Stromal cell of bone marrow (primary cell): Measurements from ENCODE around the gene MAPK1.
"Not testable (repeated sequence)": the region's sequence is repeated elsewhere in the genome, so short reads cannot be mapped to it uniquely, and the experiment has no call there.

Experiments
- DNase-seq: peaks from one replicate; pipeline ENCODE4 v3.0.0-alpha.2; 2012; ENCODE audit warnings: low read depth

Gene MAPK1

GRCh38 chr22:21867528-21868266 is at the start of gene MAPK1:
Gene MAPK1 (minus strand): TSS chr22:21867645. CDS start chr22:21867440, 205 bp downstream.
- peak; percentile 76 for DNase-seq

- no peak for DNase-seq
Measured at GRCh38 chr22:21916309-21916918, 49.0 kb upstream of the MAPK1 start.

DNA sequence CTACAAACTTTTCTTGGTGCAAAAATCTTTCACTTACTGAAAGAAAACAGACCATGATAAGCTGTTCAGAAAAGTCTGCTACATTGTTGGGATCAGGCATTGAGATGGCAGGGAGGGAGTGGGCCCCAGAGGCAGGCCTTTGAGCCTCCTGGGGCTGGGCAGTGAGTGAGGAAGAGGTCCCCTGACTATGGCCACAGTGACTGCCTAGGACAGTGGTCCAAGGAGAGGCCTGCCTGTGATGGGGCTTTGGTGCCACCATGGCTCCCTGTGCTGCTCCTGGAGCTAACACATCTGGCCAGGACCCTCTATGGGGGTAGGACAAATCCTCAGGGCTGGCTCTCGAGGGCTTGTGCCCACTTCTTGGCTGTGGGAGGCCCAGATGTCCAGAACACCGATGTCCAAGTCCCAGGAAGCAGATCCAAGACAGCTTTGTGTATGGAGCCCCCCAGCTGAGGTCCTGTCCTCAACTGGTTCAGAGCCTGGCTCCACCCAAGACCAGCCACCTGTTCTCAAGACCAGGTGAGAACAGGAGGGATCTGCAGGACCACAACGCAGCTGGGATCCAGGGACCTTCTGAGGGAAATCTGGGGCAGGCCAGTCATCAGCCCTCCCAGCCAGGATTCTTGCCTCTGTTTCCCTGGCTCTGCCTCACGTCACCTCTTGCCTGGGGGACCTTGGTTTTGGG is 48.3 kb upstream of the MAPK1 start:
- no peak for DNase-seq

- DNase-seq: not testable (repeated sequence)
Measured at GRCh38 chr22:21914033-21914642, 46.7 kb upstream of the MAPK1 start.

- not testable (repeated sequence) for DNase-seq
Measured at GRCh38 chr22:21910367-21910766, 42.9 kb upstream of the MAPK1 start.

DNA sequence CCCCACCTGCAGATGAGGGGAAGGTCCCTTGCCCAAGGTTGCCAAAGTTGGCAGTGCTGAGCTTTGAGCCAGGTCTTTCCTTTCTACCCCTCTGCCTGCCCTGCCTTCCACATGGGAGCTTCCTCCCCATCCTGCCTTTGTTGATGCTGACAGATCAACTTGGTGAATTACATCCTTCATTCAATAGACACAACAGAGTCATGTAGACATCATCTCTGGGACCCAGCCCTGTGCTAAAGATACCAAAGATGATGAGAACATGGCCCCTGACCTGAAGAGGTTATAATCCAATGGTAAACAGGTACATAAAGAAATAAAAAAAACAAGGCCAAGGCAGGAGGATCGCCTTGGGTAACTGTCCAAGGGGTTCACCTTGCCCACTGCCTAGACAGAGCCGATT is 42.4 kb upstream of the MAPK1 start:
- DNase-seq: no peak

GRCh38 chr22:21907638-21908522 is 40.4 kb upstream of the MAPK1 start:
- no peak for DNase-seq

GRCh38 chr22:21905234-21905633 is 37.8 kb upstream of the MAPK1 start:
- DNase-seq: not testable (repeated sequence)

GRCh38 chr22:21904250-21904789 is 36.9 kb upstream of the MAPK1 start:
- no peak for DNase-seq

- no peak for DNase-seq
Measured at GRCh38 chr22:21903283-21903682, 35.8 kb upstream of the MAPK1 start.

- DNase-seq: no peak
Measured at GRCh38 chr22:21902296-21903087, 35.0 kb upstream of the MAPK1 start.

GRCh38 chr22:21898354-21898896 is 31.0 kb upstream of the MAPK1 start:
- no peak for DNase-seq

DNA sequence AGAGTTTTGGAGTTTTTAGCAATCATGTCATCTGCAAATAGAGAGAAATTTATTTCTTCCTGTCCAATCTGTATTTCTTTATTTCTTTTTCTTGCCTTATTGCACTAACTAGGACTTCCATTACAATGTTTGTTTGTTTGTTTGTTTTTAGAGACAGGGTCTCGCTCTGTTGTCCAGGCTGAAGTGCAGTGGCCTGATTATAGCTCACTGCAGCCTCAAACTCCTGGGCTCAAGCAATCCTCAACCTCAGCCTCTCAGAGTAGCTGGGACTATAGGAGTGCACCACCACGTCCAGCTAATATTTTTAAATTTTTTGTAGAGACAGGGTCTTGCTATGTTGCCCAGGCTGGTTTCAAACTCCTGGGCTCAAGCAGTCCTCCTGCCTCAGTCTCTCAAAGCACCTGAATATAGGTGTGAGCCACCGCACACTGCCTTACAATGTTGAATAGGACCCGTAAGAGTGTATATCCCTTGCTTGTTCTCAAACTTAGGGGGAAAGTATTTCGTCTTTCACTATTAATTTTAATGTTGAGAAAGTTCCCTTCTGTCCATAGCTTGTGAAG is 29.6 kb upstream of the MAPK1 start:
- no peak for DNase-seq

GRCh38 chr22:21896275-21896674 is 28.8 kb upstream of the MAPK1 start:
- not testable (repeated sequence) for DNase-seq

DNA sequence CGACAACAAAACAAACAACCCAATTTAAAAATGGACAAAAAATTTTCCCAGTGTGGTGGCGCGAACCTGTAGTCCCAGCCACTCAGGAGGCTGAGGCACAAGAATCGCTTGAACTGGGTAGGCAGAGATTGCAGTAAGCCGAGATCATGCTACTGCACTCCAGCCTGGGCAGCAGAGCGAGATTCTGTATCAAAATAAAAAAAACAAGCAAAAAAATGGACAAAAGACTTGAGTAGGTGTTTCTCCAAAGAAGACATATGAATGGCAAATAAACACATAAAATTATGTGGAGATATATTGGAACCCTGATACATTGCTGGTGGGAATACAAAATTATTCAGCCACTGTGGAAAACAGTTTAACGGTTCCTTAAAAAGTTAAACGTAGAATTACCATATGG is 27.4 kb upstream of the MAPK1 start:
- DNase-seq: no peak

DNA sequence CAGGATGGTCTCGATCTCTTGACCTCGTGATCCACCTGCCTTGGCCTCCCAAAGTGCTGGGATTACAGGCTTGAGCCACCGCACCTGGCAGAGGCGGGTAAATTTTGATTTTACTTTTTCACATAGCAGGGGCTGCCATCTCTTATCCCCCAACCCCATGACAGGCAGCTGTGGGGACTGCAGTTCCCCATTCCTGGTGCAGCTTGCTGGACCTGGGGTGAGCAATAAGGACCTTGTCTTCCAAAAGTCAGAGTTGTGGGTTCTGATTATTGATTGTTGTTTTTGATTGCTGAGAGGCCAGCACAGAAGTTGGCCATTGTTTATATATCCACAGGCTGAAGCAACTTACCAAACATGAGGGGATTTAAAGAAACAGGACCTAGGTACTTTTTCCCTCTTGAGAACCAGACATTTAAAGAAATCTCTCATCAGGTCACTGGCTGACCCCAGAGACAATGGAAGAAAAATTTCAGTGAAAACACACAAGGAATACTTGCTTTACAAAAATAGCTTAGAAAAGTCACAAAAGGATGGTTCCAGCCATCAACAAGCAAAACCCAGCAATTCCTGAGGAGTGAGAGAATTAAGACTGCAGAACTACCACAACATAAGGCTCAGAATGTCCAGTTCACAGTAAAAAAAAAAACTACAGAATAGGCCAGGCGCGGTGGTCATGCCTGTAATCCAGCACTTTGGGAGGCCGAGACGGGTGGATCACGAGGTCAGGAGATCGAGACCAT is 22.0 kb upstream of the MAPK1 start:
- no peak for DNase-seq

DNA sequence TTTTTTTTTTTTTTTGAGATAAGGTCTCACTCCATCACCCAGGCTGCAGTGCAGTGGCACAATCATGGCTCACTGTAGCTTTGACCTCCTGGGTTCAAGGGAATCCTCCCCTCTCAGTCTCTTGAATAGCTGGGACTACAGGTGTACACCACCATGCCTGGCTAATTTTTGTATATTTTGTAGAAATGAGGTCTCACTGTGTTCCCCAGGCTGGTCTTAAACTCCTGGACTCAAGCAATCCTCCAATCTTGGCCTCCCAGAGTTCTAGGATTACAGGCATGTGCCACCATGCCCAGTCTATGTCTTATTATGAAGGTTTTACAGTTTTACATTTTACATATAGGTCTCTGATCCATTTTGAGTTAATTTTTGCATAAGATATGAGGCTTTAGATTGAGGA is 20.4 kb upstream of the MAPK1 start:
- no peak for DNase-seq

GRCh38 chr22:21883930-21884329 is 16.5 kb upstream of the MAPK1 start:
- DNase-seq: not testable (repeated sequence)

DNA sequence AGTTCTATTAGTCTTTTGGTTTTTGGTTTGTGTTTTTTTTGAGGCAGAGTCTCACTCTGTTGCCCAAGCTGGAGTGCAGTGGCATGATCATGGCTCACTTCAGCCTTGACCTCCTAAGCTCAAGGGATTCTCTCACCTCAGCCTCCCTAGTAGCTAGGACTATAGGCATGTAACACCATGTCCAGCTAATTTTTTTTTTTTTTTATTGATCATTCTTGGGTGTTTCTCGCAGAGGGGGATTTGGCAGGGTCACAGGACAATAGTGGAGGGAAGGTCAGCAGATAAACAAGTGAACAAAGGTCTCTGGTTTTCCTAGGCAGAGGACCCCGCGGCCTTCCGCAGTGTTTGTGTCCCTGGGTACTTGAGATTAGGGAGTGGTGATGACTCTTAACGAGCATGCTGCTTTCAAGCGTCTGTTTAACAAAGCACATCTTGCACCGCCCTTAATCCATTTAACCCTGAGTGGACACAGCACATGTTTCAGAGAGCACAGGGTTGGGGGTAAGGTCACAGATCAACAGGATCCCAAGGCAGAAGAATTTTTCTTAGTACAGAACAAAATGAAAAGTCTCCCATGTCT is 15.4 kb upstream of the MAPK1 start:
- DNase-seq: not testable (repeated sequence)
